ENCODE measurements around the gene EPG5. TPM values are rescaled to one million over a fixed set of nuclear protein-coding genes. Genes with fewer than 3 reads are reported as not detected.

EPG5 gene
- total and polyA plus RNA-seq, 10 of the 15 experiments (the other 5 are each of a cell fraction or from before 2014, with no cell fraction given), result 1.9 to 27.7 (median 9.0) TPM

- TF ChIP-seq, protein P1, sequence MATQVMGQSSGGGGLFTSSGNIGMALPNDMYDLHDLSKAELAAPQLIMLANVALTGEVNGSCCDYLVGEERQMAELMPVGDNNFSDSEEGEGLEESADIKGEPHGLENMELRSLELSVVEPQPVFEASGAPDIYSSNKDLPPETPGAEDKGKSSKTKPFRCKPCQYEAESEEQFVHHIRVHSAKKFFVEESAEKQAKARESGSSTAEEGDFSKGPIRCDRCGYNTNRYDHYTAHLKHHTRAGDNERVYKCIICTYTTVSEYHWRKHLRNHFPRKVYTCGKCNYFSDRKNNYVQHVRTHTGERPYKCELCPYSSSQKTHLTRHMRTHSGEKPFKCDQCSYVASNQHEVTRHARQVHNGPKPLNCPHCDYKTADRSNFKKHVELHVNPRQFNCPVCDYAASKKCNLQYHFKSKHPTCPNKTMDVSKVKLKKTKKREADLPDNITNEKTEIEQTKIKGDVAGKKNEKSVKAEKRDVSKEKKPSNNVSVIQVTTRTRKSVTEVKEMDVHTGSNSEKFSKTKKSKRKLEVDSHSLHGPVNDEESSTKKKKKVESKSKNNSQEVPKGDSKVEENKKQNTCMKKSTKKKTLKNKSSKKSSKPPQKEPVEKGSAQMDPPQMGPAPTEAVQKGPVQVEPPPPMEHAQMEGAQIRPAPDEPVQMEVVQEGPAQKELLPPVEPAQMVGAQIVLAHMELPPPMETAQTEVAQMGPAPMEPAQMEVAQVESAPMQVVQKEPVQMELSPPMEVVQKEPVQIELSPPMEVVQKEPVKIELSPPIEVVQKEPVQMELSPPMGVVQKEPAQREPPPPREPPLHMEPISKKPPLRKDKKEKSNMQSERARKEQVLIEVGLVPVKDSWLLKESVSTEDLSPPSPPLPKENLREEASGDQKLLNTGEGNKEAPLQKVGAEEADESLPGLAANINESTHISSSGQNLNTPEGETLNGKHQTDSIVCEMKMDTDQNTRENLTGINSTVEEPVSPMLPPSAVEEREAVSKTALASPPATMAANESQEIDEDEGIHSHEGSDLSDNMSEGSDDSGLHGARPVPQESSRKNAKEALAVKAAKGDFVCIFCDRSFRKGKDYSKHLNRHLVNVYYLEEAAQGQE (IDR thresholded peaks at IDR 0.05; ENCODE audit: low read depth, low read length), result no peak
- TF ChIP-seq NBN (IDR thresholded peaks at IDR 0.05), result peak; percentile 77; the same call in 1 of the 2 replicates
- TF ChIP-seq, protein P2, sequence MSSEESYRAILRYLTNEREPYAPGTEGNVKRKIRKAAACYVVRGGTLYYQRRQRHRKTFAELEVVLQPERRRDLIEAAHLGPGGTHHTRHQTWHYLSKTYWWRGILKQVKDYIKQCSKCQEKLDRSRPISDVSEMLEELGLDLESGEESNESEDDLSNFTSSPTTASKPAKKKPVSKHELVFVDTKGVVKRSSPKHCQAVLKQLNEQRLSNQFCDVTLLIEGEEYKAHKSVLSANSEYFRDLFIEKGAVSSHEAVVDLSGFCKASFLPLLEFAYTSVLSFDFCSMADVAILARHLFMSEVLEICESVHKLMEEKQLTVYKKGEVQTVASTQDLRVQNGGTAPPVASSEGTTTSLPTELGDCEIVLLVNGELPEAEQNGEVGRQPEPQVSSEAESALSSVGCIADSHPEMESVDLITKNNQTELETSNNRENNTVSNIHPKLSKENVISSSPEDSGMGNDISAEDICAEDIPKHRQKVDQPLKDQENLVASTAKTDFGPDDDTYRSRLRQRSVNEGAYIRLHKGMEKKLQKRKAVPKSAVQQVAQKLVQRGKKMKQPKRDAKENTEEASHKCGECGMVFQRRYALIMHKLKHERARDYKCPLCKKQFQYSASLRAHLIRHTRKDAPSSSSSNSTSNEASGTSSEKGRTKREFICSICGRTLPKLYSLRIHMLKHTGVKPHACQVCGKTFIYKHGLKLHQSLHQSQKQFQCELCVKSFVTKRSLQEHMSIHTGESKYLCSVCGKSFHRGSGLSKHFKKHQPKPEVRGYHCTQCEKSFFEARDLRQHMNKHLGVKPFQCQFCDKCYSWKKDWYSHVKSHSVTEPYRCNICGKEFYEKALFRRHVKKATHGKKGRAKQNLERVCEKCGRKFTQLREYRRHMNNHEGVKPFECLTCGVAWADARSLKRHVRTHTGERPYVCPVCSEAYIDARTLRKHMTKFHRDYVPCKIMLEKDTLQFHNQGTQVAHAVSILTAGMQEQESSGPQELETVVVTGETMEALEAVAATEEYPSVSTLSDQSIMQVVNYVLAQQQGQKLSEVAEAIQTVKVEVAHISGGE (CRISPR knock-in tag; IDR thresholded peaks at IDR 0.05), result no peak
- peak in 1 of 2 experiments; percentile 67; a peak in 2 of 4 replicates for TF ChIP-seq BHLHE40 (IDR thresholded peaks at IDR 0.05; ENCODE audit: borderline replicate concordance in 1 of 2, low read depth in 2 of 2, low read length in 1 of 2)
- 0 out of 2 replicates have a peak, but pooled peaks have one; percentile 9 for TF ChIP-seq PAX5 (IDR thresholded peaks at IDR 0.05; ENCODE audit: borderline replicate concordance, low read depth, low read length)
- 0 out of 2 replicates have a peak, but pooled peaks have one; percentile 16 for TF ChIP-seq NR2F1 (conservative IDR thresholded peaks at IDR 0.05)
- TF ChIP-seq, protein P3, sequence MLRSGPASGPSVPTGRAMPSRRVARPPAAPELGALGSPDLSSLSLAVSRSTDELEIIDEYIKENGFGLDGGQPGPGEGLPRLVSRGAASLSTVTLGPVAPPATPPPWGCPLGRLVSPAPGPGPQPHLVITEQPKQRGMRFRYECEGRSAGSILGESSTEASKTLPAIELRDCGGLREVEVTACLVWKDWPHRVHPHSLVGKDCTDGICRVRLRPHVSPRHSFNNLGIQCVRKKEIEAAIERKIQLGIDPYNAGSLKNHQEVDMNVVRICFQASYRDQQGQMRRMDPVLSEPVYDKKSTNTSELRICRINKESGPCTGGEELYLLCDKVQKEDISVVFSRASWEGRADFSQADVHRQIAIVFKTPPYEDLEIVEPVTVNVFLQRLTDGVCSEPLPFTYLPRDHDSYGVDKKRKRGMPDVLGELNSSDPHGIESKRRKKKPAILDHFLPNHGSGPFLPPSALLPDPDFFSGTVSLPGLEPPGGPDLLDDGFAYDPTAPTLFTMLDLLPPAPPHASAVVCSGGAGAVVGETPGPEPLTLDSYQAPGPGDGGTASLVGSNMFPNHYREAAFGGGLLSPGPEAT (IDR thresholded peaks at IDR 0.05; ENCODE audit: low read depth), result peak; percentile 93
- no peak for TF ChIP-seq LARP7 (IDR thresholded peaks at IDR 0.05)
- TF ChIP-seq MXI1 (IDR thresholded peaks at IDR 0.05; ENCODE audit: low read depth, low read length), result peak; percentile 44; the same call in 1 of the 2 replicates
- no peak for TF ChIP-seq ZBTB4 (CRISPR knock-in tag; IDR thresholded peaks at IDR 0.05)
- TF ChIP-seq, protein P4, sequence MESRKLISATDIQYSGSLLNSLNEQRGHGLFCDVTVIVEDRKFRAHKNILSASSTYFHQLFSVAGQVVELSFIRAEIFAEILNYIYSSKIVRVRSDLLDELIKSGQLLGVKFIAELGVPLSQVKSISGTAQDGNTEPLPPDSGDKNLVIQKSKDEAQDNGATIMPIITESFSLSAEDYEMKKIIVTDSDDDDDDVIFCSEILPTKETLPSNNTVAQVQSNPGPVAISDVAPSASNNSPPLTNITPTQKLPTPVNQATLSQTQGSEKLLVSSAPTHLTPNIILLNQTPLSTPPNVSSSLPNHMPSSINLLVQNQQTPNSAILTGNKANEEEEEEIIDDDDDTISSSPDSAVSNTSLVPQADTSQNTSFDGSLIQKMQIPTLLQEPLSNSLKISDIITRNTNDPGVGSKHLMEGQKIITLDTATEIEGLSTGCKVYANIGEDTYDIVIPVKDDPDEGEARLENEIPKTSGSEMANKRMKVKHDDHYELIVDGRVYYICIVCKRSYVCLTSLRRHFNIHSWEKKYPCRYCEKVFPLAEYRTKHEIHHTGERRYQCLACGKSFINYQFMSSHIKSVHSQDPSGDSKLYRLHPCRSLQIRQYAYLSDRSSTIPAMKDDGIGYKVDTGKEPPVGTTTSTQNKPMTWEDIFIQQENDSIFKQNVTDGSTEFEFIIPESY (IDR thresholded peaks at IDR 0.05), result no peak
- peak; percentile 67 for TF ChIP-seq USF2 (IDR thresholded peaks at IDR 0.05; ENCODE audit: borderline replicate concordance, low read depth, low read length)
- TF ChIP-seq HCFC1 (IDR thresholded peaks at IDR 0.05; ENCODE audit: low read length), result peak; percentile 61
Measured at GRCh38 chr18:45967007-45967706, at the start of gene EPG5 (continued).
